K562 (cell line): ENCODE measurements around the gene CRIM1. TPM values are rescaled to one million over a fixed set of nuclear protein-coding genes. Genes with fewer than 3 reads are reported as not detected.

Experiments
- ATAC-seq: fragments of 200-7000 bp; cut with Tn5 transposase; 3 replicates; pipeline ENCODE4 v1.9.1; 2020; ENCODE audit warnings: moderate library complexity
- BruUV-seq: library from RNA; stranded (reverse); fragments of 400-500 nt; replicated peaks from 2 replicates; lab custom pipeline; 2021; lab: Mats Ljungman, UMichigan
- CTCF ChIA-PET: fragments of 300-600 bp; formaldehyde crosslinking; extraction: SDS; loops from one replicate; lab custom pipeline; 2021; ENCODE audit warnings: low intra/inter-chr PET ratio; lab: Yijun Ruan, JAX
- POLR2A ChIA-PET: fragments of 300-600, 350-650 bp; sonication (Branson Sonifier 250); formaldehyde crosslinking; extraction: SDS; loops from one replicate; lab custom pipeline; 2021; ENCODE audit warnings: antibody characterized with exemption, inconsistent platforms; lab: Yijun Ruan, JAX
- DNase-seq, 4 experiments: peaks; one replicate each; pipeline versions ENCODE4 v3.0.0 to v3.0.0-alpha.2; 2011 to 2018; ENCODE audit warnings: low spot score in 3 of 4, mixed read lengths in 3 of 4; ENCODE audit errors: extremely low read depth in 1 of 4
- FAIRE-seq: peaks from 2 replicates; lab custom pipeline; 2011; peaks lifted over from hg19 to GRCh38; lab: Jason Lieb, UNC
- H2AFZ ChIP-seq: 2 replicates; pipeline ENCODE4 v1.6.0; 2011; ENCODE audit warnings: low read depth, low read length, control low read depth, inconsistent platforms
- H3K27ac ChIP-seq: fragments of 200-600 bp; 3 replicates; pipeline ENCODE4 v1.8.0; 2011; ENCODE audit warnings: low read depth, mild to moderate bottlenecking, control low read depth, inconsistent platforms, low read length, moderate library complexity, mixed read lengths; ENCODE audit errors: extremely low read depth
- H3K27me3 ChIP-seq, 2 experiments: fragments of 300-600 bp in 1 of 2; 2 replicates in 1 of 2; 3 replicates in 1 of 2; pipeline versions ENCODE4 v1.6.0 to v1.8.0; 2011; ENCODE audit warnings: inconsistent platforms in 2 of 2, low read length in 2 of 2, mild to moderate bottlenecking in 1 of 2, mixed read lengths in 1 of 2, moderate library complexity in 1 of 2; ENCODE audit not compliant: control insufficient read depth in 2 of 2, insufficient read depth in 2 of 2
- H3K36me3 ChIP-seq: fragments of 300-600 bp; 3 replicates; pipeline ENCODE4 v1.8.0; 2011; ENCODE audit warnings: mild to moderate bottlenecking, low read length, inconsistent platforms; ENCODE audit not compliant: control insufficient read depth, insufficient read depth
- H3K4me1 ChIP-seq, 2 experiments: fragments of 200-600 bp in 1 of 2; replicated peaks in 1 of 2; 2 replicates in 1 of 2; 3 replicates in 1 of 2; pipeline versions ENCODE4 v1.5.1 to v1.8.0; 2011; ENCODE audit warnings: inconsistent platforms in 2 of 2, low read length in 2 of 2, mild to moderate bottlenecking in 1 of 2, mixed read lengths in 1 of 2, moderate library complexity in 1 of 2; ENCODE audit not compliant: control insufficient read depth in 2 of 2, insufficient read depth in 2 of 2
- H3K4me2 ChIP-seq: 2 replicates; pipeline ENCODE4 v1.6.1; 2011; ENCODE audit warnings: low read length, control low read depth, inconsistent platforms, mixed read lengths; ENCODE audit not compliant: insufficient read depth
- H3K4me3 ChIP-seq: fragments of 200-600 bp; sonication (generic), shearing (Covaris generic); 2 replicates; pipeline ENCODE4 v1.5.1; 2016; ENCODE audit warnings: control low read depth, inconsistent platforms
- H3K79me2 ChIP-seq: fragments of 200-600 bp; 3 replicates; pipeline ENCODE4 v1.8.0; 2011; ENCODE audit warnings: low read length, inconsistent platforms; ENCODE audit not compliant: control insufficient read depth, insufficient read depth
- H3K9ac ChIP-seq, 2 experiments: 2 replicates each; pipeline versions ENCODE4 v1.6.0 to v1.6.1; 2011; ENCODE audit warnings: low read depth in 2 of 2, low read length in 2 of 2, control low read depth in 1 of 2, inconsistent platforms in 1 of 2, mild to moderate bottlenecking in 1 of 2, mixed read lengths in 1 of 2; ENCODE audit not compliant: insufficient read depth in 1 of 2
- H3K9me1 ChIP-seq: one replicate; pipeline ENCODE4 v1.6.0; 2011; ENCODE audit warnings: inconsistent platforms, mild to moderate bottlenecking, low read length, moderate library complexity; ENCODE audit not compliant: control insufficient read depth, insufficient read depth
- H3K9me3 ChIP-seq: replicated peaks from 2 replicates; pipeline ENCODE4 v1.5.1; 2011; ENCODE audit warnings: low read depth, low read length, inconsistent platforms; ENCODE audit not compliant: control insufficient read depth, insufficient read depth
- H4K20me1 ChIP-seq: replicated peaks from 2 replicates; pipeline ENCODE4 v1.6.1; 2011; ENCODE audit warnings: low read length, inconsistent platforms, mixed read lengths; ENCODE audit not compliant: control insufficient read depth, insufficient read depth
- FOSL1 ChIP-seq: fragments of 200-800 bp; sonication (Bioruptor generic); conservative IDR thresholded peaks from 2 replicates; pipeline ENCODE4 v1.6.1; 2016; ENCODE audit warnings: missing genetic modification characterization, missing compliant biosample characterization
- MTA1 ChIP-seq: fragments of 450-650 bp; IDR thresholded peaks from 2 replicates; pipeline ENCODE4 v1.6.1; 2017; ENCODE audit warnings: borderline replicate concordance
- SP1 ChIP-seq: sonication (generic); formaldehyde crosslinking; IDR thresholded peaks from 2 replicates; pipeline ENCODE4 v1.8.1; 2022; ENCODE audit warnings: mild to moderate bottlenecking, missing genetic modification reagents
- SRSF7 ChIP-seq: fragments of 200-400 bp; formaldehyde crosslinking; optimal IDR thresholded peaks from 2 replicates; pipeline ENCODE3; 2017; ENCODE audit warnings: mild to moderate bottlenecking, low read depth, low read length
- ZKSCAN8 ChIP-seq: fragments of 200-800 bp; sonication (Bioruptor generic); IDR thresholded peaks from 2 replicates; pipeline ENCODE4 v1.6.1; 2016; ENCODE audit warnings: missing genetic modification characterization, missing compliant biosample characterization
- WGBS: fragments of 100-300 bp; shearing (Covaris generic); methylation state at CpG from one replicate; pipeline ENCODE4 v1.1.6; 2016; ENCODE audit warnings: low coverage, mixed read lengths; ENCODE audit not compliant: insufficient coverage; ENCODE audit errors: missing lambda C conversion rate; 5-methylcytosine and 5-hydroxymethylcytosine counted together
- in situ Hi-C: fragments of 300-500 bp; cut with MboI; formaldehyde crosslinking; loops from 4 replicates; pipeline ENCODE4 v1.15.0; 2018; ENCODE audit warnings: inconsistent platforms, mixed read lengths
- intact Hi-C: fragments of 100-400 bp; cut with micrococcal nuclease; formaldehyde crosslinking; loops from 2 replicates; pipeline ENCODE4 v1.14.2; 2022
- polyA plus RNA-seq, 8 experiments: library from polyadenylated mRNA; depleted of rRNA in 4 of 8; stranded (reverse) in 5 of 8; unstranded in 3 of 8; fragments of >200 nt; fragmentation: Nextera tagmentation in 2 of 8; fragmentation: Illumina TruSeq in 1 of 8; extraction: Ambion mirVana in 2 of 8; extraction: Trizol in 1 of 8; gene quantifications; 2 replicates each; pipeline versions ENCODE4 v1.2.1 to v1.2.3, GENCODE V29; 2011 to 2014; ENCODE audit warnings: inconsistent platforms in 1 of 8, missing spikeins in 1 of 8
- total RNA-seq, 7 experiments: library from RNA; depleted of rRNA in 6 of 7; stranded (reverse); fragments of >200 nt in 6 of 7; fragmentation: Illumina TruSeq in 2 of 7; extraction: Trizol in 2 of 7; gene quantifications; 2 replicates each; pipeline versions ENCODE4 v1.2.1 to v1.2.3, GENCODE V29; 2011 to 2021; ENCODE audit warnings: low replicate concordance in 1 of 7
- TF ChIP-seq, protein P1 (sequence below): fragments of 450-650 bp; IDR thresholded peaks from one replicate; pipeline ENCODE4 v1.6.1; 2018; ENCODE audit warnings: mild to moderate bottlenecking, moderate library complexity; ENCODE audit not compliant: partially characterized antibody

Gene CRIM1
- total and polyA plus RNA-seq, 9 of the 15 experiments (the other 6 are each of a cell fraction or from before 2014, with no cell fraction given): 0.01 to 0.36 (median 0.06) TPM; not detected in 1

DNA sequence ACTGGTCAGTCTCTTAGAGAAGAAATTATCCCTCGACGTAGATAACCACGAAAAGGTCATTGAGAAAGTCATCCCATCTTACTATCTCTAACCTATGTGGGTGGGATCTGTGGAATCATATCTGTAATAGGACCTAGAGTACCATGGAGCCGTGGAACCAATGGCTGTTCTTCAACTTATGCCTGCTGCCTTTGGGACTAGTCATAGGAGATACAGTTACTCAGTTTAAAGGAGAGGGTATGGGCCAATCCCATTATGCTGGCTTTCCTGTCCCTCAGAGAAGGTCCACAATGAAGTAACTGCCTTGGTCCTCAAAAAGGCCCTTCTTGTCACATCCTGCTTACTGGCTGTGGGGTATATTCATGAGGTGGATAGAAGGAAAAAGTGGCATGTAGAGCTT is 164.9 kb downstream of the CRIM1 start:
- DNase-seq: no peak
- Histone ChIP-seq H4K20me1 (no peaks in the 10 kb centered on the region), H3K79me2 (no peaks in the 10 kb centered on the region), H3K36me3 (no peaks in the 10 kb centered on the region), H3K9me1 (no peaks in the 10 kb centered on the region), H3K4me2 (no peak overlapping the region), H3K4me3 (no peak overlapping the region), H3K27ac (no peak overlapping the region), H2AFZ (no peak overlapping the region), H3K9ac (no peak overlapping the region), H3K9me3 (no peaks in the 10 kb centered on the region), H3K4me1 (no peaks in the 10 kb centered on the region), H3K27me3 (peaks cover 0 to 10% of the 10 kb centered on the region in 2 experiments; a peak in 2 of 5 replicates)
- no peak for ATAC-seq
- TF ChIP-seq, protein P1, sequence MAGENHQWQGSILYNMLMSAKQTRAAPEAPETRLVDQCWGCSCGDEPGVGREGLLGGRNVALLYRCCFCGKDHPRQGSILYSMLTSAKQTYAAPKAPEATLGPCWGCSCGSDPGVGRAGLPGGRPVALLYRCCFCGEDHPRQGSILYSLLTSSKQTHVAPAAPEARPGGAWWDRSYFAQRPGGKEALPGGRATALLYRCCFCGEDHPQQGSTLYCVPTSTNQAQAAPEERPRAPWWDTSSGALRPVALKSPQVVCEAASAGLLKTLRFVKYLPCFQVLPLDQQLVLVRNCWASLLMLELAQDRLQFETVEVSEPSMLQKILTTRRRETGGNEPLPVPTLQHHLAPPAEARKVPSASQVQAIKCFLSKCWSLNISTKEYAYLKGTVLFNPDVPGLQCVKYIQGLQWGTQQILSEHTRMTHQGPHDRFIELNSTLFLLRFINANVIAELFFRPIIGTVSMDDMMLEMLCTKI: no peak
- no peak for TF ChIP-seq SRSF7
- no peak for TF ChIP-seq FOSL1 (tag)
- TF ChIP-seq SP1: no peak
- TF ChIP-seq ZKSCAN8 (CRISPR knock-in tag): no peak
- TF ChIP-seq MTA1: no peak
- in situ Hi-C loops: no loop called here
- 6% methylated on average over 4 of the region's 4 CpGs for WGBS
- ChIA-PET POLR2A (interaction anchor here (0.9 kb wide), 1 partner anchor 119 kb away, joined by 3 read pairs; no protein-coding TSS in a partner anchor), CTCF (no interaction called here)
- no peak for FAIRE-seq
- intact Hi-C loops: no loop called here
- no TSS peak for BruUV-seq
